Measurements from ENCODE around the gene HEMK1. TPM values are rescaled to one million over a fixed set of nuclear protein-coding genes. Genes with fewer than 3 reads are reported as not detected.

HEMK1 gene
- total RNA-seq, 2 experiments from 2014 or later, result 12.4 to 14.6 TPM

DNA sequence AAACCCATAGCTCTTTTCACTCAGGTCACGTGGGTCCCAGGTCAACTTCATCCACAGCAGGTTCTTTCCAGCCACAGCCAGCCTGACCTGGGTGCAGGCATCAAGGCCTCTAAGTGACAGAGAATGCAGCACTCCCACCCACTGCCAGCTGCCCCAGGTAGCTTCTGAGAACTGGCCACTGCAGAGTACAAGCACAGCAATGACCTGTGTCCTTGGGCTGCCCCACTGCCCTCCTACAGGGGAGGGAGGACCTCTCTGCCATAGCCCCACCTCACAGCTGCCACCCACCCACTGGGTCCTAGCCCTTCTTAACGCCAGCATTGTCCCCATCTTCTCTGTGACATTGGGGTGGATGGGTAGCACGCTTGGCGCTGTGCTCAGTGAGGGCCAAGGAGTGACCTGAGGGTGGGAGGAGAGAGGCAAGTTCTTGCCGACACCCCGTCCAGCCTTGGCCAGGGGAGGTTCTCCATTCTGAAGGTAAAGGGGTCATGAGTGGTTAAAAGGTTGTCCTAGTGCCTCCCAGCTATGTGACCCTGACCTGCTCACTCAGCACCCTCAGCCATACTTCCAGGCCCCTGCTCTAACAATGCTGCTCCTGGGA lies 29.9 kb downstream of the HEMK1 start:
- no peak for ATAC-seq (ENCODE audit: poor library complexity)
- Mint-ChIP-seq H3K27ac (peak overlapping the region; percentile 93), H3K4me3 (no peak overlapping the region), H3K36me3 (ENCODE audit: low read depth) (peaks cover 10% of the 10 kb centered on the region), H3K27me3 (no peaks in the 10 kb centered on the region), H3K9me3 (no peaks in the 10 kb centered on the region), H3K4me1 (ENCODE audit: low read depth) (peaks cover 50% of the 10 kb centered on the region)
- H3K9me3 ChIP-seq (ENCODE audit: control insufficient read depth in 1 of 2, insufficient read depth in 1 of 2, low read length in 2 of 2), result no peaks in the 10 kb centered on the region
- ChIA-PET POLR2A (interaction anchor here (1.6 to 6.0 kb wide), 3 partner anchors 12 to 30 kb away, joined by 5 to 60 read pairs (median 9); partner anchors contain the start of genes CISH and HEMK1), CTCF (interaction anchor here (0.8 to 2.4 kb wide), 3 partner anchors 14 to 27 kb away, joined by 3 to 5 read pairs (median 3); no protein-coding TSS in a partner anchor)
- intact Hi-C loops (cut with DNase I, micrococcal nuclease), result no loop called here
- peaks cover 17% of the 10 kb centered on the region for H3K36me3 ChIP-seq (ENCODE audit: insufficient read depth, low read length)
- TF ChIP-seq, protein P1, sequence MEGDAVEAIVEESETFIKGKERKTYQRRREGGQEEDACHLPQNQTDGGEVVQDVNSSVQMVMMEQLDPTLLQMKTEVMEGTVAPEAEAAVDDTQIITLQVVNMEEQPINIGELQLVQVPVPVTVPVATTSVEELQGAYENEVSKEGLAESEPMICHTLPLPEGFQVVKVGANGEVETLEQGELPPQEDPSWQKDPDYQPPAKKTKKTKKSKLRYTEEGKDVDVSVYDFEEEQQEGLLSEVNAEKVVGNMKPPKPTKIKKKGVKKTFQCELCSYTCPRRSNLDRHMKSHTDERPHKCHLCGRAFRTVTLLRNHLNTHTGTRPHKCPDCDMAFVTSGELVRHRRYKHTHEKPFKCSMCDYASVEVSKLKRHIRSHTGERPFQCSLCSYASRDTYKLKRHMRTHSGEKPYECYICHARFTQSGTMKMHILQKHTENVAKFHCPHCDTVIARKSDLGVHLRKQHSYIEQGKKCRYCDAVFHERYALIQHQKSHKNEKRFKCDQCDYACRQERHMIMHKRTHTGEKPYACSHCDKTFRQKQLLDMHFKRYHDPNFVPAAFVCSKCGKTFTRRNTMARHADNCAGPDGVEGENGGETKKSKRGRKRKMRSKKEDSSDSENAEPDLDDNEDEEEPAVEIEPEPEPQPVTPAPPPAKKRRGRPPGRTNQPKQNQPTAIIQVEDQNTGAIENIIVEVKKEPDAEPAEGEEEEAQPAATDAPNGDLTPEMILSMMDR (IDR thresholded peaks at IDR 0.05), result no peak
- H3K27ac ChIP-seq (ENCODE audit: low read depth in 1 of 2, low read length in 2 of 2), result peak overlapping the region in 1 of 2 donors; percentile 86
- H3K27me3 ChIP-seq (ENCODE audit: control insufficient read depth in 1 of 2, insufficient read depth in 2 of 2, low read length in 2 of 2), result no peaks in the 10 kb centered on the region
- no peak overlapping the region for H3K4me3 ChIP-seq (ENCODE audit: low read length)
- peaks cover 71% of the 10 kb centered on the region for H3K4me1 ChIP-seq (ENCODE audit: insufficient read depth, low read length)
- no peak for DNase-seq

DNA sequence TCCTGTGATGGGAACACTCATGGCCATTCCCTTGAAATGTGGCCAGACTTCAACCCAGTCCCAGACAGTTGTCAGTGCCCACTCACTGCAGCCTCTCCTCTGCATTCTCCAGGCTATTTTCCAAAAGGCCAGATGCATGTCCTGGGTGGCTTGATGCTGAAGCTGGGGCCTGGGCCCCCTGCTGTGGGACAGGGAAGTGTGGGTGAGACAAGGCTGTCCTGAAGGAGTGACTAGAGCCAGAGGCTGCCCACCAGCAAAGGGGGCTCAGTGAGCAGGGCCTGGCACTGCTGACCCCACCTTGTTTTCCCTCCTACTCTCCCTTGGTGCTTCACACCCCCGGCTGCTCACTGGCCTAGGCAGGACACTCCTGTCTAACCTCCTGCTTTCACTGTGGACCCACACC lies 30.4 kb downstream of the HEMK1 start:
- peaks cover 14% of the 10 kb centered on the region for H3K36me3 Mint-ChIP-seq (ENCODE audit: low read depth)
- TF ChIP-seq, protein P1 (IDR thresholded peaks at IDR 0.05), result no peak
- H3K27ac ChIP-seq (ENCODE audit: low read depth in 1 of 2, low read length in 2 of 2), result peak overlapping the region in 1 of 2 donors; percentile 86
- intact Hi-C loops (cut with DNase I, micrococcal nuclease), result no loop called here
- H3K27me3 ChIP-seq (ENCODE audit: control insufficient read depth in 1 of 2, insufficient read depth in 2 of 2, low read length in 2 of 2), result no peaks in the 10 kb centered on the region
- H3K4me3 ChIP-seq (ENCODE audit: low read length), result no peak overlapping the region
- H3K4me3 Mint-ChIP-seq, result no peak overlapping the region
- H3K9me3 Mint-ChIP-seq, result no peaks in the 10 kb centered on the region
- DNase-seq (no peak), ATAC-seq (ENCODE audit: poor library complexity) (no peak)
- H3K27ac Mint-ChIP-seq, result peak overlapping the region; percentile 93
- peaks cover 71% of the 10 kb centered on the region for H3K4me1 ChIP-seq (ENCODE audit: insufficient read depth, low read length)
- no peaks in the 10 kb centered on the region for H3K9me3 ChIP-seq (ENCODE audit: control insufficient read depth in 1 of 2, insufficient read depth in 1 of 2, low read length in 2 of 2)
- peaks cover 51% of the 10 kb centered on the region for H3K4me1 Mint-ChIP-seq (ENCODE audit: low read depth)
- H3K27me3 Mint-ChIP-seq, result no peaks in the 10 kb centered on the region
- H3K36me3 ChIP-seq (ENCODE audit: insufficient read depth, low read length), result peaks cover 22% of the 10 kb centered on the region
- ChIA-PET CTCF (interaction anchor here (1.1 kb wide), 1 partner anchor 14 kb away, joined by 3 read pairs; no protein-coding TSS in a partner anchor), POLR2A (interaction anchor here (1.6 to 20.8 kb wide), 4 partner anchors 9 to 27 kb away, joined by 5 to 446 read pairs (median 61); partner anchors contain the start of genes C3orf18, CISH and HEMK1)

DNA sequence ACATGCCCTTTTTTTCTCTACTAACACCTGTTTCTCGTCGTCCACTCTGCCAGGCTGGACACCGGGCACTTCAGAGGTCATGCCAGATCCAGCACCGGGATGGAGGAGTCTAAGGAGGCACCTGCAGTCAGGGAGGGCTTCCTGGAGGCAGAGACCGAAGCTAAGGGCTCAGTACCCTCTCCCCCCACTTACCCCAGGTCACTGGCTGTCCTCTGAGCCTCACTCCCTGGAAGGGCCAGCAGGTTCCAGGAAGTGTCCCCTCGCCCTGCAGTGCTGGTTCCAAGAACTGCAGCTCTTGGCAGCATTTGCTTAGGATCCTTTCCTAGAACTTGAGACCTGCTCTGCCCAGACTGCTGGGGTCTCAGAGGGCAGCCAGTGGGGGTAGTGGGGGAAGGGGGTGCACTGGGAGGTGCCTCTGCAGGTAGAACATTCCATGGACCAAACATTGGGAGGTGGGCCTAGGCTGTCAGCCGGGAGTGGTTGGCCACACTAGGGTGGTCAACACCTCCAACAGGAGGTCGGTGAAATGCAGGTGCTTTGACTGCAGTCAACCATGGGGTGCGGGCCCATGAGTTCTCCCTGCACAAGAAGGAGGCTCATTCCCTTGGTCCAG lies 30.9 kb downstream of the HEMK1 start:
- H3K4me3 ChIP-seq (ENCODE audit: low read length), result no peak overlapping the region
- ChIA-PET CTCF (interaction anchor here (1.4 to 2.6 kb wide), 4 partner anchors 9 to 16 kb away, joined by 4 to 20 read pairs (median 6); partner anchors contain the start of gene CISH), POLR2A (interaction anchor here (2.0 to 20.8 kb wide), 6 partner anchors 9 to 28 kb away, joined by 6 to 446 read pairs (median 34); partner anchors contain the start of genes C3orf18, CISH, HEMK1 and MAPKAPK3)
- H3K9me3 ChIP-seq (ENCODE audit: control insufficient read depth in 1 of 2, insufficient read depth in 1 of 2, low read length in 2 of 2), result no peaks in the 10 kb centered on the region
- TF ChIP-seq, protein P1 (IDR thresholded peaks at IDR 0.05), result no peak
- H3K4me1 ChIP-seq (ENCODE audit: insufficient read depth, low read length), result peaks cover 73% of the 10 kb centered on the region
- no peak for DNase-seq
- Mint-ChIP-seq H3K27me3 (no peaks in the 10 kb centered on the region), H3K27ac (peak overlapping the region; percentile 93), H3K36me3 (ENCODE audit: low read depth) (peaks cover 17% of the 10 kb centered on the region), H3K9me3 (no peaks in the 10 kb centered on the region), H3K4me1 (ENCODE audit: low read depth) (peaks cover 56% of the 10 kb centered on the region), H3K4me3 (peak overlapping the region; percentile 63)
- peak overlapping the region; percentile 73 to 86 for H3K27ac ChIP-seq (ENCODE audit: low read depth in 1 of 2, low read length in 2 of 2)
- peaks cover 27% of the 10 kb centered on the region for H3K36me3 ChIP-seq (ENCODE audit: insufficient read depth, low read length)
- intact Hi-C loops (cut with DNase I, micrococcal nuclease), result no loop called here
- no peaks in the 10 kb centered on the region for H3K27me3 ChIP-seq (ENCODE audit: control insufficient read depth in 1 of 2, insufficient read depth in 2 of 2, low read length in 2 of 2)
- ATAC-seq (ENCODE audit: poor library complexity), result no peak

Data from CD4-positive, alpha-beta T cell (primary cell).